Measurements from ENCODE around the gene ADTRP.

ADTRP gene

DNA sequence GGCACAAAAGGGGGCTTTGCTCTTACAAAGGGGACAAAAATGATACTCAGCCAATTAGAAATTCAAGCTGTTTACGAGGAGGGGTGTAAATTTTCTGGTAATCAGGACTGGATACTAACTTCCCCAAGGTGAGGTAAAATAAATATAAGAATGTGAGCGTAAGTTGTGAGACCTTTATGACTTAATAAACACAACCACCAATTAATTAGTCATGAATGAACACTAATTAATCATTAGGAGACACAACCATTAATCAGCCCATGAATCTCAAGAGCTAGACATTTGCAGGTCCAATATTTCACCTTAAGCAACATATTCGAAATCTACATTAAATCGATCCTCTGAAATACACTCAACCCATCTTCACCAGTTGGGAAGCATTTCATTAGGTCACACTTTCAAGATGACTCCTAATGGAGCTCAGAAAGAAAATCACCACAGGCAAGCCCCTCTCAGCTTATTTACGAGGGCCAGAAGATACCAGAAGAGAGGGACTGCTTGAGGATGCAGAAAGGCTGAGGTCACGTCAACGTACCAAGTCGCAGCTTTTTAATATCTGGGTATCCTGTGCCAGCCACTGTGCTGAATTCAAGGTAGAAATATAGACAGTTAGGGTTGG, 2.7 kb downstream of the ADTRP start:
- no peak for DNase-seq (ENCODE audit: low read depth)
- H3K4me3 ChIP-seq (ENCODE audit: low read depth, low read length) = no peak overlapping the region
- TF ChIP-seq, protein P1, sequence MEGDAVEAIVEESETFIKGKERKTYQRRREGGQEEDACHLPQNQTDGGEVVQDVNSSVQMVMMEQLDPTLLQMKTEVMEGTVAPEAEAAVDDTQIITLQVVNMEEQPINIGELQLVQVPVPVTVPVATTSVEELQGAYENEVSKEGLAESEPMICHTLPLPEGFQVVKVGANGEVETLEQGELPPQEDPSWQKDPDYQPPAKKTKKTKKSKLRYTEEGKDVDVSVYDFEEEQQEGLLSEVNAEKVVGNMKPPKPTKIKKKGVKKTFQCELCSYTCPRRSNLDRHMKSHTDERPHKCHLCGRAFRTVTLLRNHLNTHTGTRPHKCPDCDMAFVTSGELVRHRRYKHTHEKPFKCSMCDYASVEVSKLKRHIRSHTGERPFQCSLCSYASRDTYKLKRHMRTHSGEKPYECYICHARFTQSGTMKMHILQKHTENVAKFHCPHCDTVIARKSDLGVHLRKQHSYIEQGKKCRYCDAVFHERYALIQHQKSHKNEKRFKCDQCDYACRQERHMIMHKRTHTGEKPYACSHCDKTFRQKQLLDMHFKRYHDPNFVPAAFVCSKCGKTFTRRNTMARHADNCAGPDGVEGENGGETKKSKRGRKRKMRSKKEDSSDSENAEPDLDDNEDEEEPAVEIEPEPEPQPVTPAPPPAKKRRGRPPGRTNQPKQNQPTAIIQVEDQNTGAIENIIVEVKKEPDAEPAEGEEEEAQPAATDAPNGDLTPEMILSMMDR (IDR thresholded peaks at IDR 0.05; ENCODE audit: low read depth, low read length, missing control alignments) = no peak

DNA sequence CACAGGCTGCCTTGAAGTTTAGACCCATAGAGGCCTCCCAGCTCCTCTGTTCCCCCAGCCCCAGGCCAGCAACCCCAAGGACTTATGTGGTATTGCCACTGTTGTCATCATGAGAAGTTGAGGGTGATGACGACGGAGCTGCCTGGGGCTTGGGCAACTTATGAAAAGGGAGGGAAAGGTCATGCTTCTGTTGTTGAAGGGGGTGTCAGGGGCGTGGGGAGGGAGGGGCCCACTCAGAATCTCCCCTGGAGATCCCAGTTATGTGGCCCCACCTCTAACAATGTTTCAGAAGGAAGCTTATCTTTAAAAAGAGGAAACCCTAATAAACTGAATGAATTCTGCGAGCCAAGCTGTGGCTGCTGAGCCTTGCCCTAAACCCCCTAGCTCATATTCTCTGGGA, 4.2 kb downstream of the ADTRP start:
- no peak overlapping the region for H3K4me3 ChIP-seq (ENCODE audit: low read depth, low read length)
- TF ChIP-seq, protein P1 (IDR thresholded peaks at IDR 0.05; ENCODE audit: low read depth, low read length, missing control alignments) = no peak
- no peak for DNase-seq (ENCODE audit: low read depth)

DNA sequence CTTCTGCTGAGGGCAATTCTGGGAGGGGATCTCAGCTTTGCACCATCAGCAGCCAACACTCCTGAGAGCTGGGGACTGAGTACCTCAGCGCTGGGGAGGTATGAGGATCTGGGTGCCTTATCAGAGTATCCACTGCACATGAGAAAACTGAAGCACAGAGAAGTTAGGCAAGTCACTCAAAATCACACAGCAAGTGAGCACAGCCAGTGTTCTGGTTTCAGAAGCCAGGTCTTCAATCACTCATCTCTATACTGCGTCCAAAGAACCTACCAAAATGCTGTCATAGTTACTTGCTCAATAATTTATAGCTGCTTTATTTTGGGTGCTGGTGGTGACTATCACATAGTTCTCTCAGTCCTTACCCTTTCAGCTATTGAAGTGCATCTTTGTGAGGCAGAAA, 5.0 kb downstream of the ADTRP start:
- TF ChIP-seq, protein P1 (IDR thresholded peaks at IDR 0.05; ENCODE audit: low read depth, low read length, missing control alignments) = no peak
- no peak for DNase-seq (ENCODE audit: low read depth)
- no peak overlapping the region for H3K4me3 ChIP-seq (ENCODE audit: low read depth, low read length)

DNA sequence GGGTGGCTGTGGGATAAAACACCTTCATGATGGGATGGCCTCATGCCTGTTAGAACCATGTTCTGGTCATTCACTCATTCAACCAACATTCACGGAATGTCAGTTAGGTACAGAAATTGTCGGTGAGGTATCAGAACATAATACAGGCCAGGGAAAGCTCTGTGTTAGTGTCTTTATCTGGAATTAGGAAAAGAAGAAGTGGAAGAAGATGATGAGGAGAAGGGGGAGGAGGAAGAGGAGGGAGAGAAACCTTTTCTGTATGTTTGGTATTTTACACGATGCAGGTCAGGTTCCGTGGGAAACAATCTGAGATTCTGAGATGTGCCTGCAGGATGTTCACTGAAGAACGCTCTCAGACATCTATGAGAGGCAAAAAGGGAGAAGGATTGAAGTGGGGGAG, 5.6 kb downstream of the ADTRP start:
- TF ChIP-seq, protein P1 (IDR thresholded peaks at IDR 0.05; ENCODE audit: low read depth, low read length, missing control alignments) = no peak
- no peak overlapping the region for H3K4me3 ChIP-seq (ENCODE audit: low read depth, low read length)
- no peak for DNase-seq (ENCODE audit: low read depth)

DNA sequence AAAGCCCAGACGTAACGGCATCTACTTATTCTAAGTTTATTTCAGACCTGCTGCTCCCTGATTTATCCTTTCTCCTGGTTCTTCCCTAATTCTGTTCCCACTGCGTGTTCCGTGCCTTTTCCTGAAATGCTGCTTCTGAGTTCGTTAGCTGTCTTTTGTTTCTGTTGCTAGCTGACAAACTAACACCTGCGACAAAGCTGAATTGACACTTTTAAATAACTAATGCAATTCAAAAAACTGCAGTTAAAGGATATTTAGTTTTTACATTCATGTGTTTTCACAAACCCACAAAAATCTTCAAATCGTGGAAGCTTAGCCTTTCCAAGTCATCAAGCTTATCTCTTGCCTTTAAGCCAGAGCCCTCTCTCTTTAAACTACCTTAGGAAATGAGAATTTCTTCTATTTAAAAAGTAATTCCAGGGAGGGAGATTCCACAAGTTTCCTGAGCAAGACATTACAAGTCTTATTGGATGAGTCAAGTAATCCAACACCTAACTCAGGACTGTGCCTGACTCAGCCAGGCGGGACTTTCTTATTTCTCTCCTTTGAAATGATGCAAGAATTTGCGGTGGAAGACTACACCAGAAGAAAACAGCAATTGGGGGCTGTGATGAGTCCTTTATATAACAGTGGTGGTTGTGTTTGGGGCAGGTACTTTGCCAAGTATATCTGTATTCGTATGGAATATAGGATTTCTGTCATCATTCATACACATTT, 6.3 kb downstream of the ADTRP start:
- no peak overlapping the region for H3K4me3 ChIP-seq (ENCODE audit: low read depth, low read length)
- TF ChIP-seq, protein P1 (IDR thresholded peaks at IDR 0.05; ENCODE audit: low read depth, low read length, missing control alignments) = no peak
- DNase-seq (ENCODE audit: low read depth) = no peak

DNA sequence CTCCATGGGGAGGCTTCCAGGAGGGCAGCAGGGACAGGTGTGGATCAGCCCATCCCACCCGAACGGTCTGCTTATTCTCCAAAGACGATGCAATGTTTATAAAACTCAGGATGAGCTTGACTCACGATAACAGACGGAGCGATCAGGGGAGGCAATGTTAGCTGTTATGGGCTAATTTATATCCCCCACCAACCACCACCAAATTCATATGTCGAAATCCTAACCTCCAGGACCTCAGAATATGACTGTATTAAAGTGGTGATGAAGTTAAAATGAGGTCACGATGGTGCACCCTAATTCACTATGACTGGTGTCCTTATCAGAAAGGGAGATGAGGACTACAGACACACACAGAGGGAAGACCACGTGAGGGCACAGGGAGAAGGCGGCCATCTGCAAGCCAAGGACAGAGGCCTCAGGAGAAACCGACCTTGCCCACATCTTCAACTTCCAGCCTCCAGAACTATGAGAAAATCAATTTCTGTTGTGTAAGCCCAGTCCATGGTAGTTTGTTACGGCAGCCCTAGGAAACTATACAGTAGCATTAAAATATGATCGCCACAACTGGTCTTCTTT, 7.0 kb downstream of the ADTRP start:
- H3K4me3 ChIP-seq (ENCODE audit: low read depth, low read length) = no peak overlapping the region
- TF ChIP-seq, protein P1 (IDR thresholded peaks at IDR 0.05; ENCODE audit: low read depth, low read length, missing control alignments) = no peak
- no peak for DNase-seq (ENCODE audit: low read depth)

Data from GM12864 (cell line).